GM12801 (cell line): ENCODE data around the gene PDE6A.

Experiments used
- TF ChIP-seq, protein P1 (sequence below): IDR thresholded peaks from one replicate; pipeline ENCODE4 v1.5.1; 2011; ENCODE audit warnings: control low read depth; ENCODE audit not compliant: insufficient read length; ENCODE audit errors: extremely low read depth

Gene PDE6A

DNA sequence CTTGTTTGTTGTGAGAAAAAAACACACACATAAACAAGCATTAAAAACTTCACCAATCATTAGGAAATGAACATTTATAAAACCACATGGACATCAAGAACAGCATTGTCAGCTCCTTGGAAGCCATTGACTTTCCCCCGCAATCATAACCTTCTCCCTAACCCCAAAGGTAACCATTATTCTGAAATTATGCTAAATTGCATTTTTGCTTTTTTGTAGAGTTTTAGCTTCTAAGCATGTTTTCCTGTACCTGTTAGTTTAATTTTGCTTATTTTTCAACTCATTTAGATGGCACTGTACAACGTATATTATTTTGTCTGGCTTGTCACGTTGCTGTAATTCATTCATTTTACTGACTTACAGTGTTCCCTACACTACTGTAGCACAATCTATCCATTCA, 36.8 kb downstream of the PDE6A start:
- TF ChIP-seq, protein P1, sequence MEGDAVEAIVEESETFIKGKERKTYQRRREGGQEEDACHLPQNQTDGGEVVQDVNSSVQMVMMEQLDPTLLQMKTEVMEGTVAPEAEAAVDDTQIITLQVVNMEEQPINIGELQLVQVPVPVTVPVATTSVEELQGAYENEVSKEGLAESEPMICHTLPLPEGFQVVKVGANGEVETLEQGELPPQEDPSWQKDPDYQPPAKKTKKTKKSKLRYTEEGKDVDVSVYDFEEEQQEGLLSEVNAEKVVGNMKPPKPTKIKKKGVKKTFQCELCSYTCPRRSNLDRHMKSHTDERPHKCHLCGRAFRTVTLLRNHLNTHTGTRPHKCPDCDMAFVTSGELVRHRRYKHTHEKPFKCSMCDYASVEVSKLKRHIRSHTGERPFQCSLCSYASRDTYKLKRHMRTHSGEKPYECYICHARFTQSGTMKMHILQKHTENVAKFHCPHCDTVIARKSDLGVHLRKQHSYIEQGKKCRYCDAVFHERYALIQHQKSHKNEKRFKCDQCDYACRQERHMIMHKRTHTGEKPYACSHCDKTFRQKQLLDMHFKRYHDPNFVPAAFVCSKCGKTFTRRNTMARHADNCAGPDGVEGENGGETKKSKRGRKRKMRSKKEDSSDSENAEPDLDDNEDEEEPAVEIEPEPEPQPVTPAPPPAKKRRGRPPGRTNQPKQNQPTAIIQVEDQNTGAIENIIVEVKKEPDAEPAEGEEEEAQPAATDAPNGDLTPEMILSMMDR: no peak

DNA sequence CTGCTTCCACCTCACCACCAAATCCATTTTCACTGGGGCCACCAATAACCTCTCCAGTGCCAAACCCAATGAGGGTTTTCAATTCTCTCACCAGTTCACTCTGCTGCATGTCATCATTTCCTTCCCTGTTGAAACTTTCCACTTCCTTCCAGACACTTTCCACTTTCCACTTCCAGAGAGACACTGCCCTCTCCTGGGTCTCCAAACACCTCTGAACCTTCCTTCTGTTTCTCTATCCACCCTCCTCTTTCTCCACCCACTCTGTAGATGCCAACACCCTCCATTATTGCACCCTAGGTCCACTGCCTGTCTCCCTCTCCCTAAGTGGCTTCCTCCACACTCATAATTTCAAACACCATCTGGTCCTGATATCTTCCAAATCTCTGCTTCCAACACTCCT, 39.6 kb downstream of the PDE6A start:
- TF ChIP-seq, protein P1: no peak

DNA sequence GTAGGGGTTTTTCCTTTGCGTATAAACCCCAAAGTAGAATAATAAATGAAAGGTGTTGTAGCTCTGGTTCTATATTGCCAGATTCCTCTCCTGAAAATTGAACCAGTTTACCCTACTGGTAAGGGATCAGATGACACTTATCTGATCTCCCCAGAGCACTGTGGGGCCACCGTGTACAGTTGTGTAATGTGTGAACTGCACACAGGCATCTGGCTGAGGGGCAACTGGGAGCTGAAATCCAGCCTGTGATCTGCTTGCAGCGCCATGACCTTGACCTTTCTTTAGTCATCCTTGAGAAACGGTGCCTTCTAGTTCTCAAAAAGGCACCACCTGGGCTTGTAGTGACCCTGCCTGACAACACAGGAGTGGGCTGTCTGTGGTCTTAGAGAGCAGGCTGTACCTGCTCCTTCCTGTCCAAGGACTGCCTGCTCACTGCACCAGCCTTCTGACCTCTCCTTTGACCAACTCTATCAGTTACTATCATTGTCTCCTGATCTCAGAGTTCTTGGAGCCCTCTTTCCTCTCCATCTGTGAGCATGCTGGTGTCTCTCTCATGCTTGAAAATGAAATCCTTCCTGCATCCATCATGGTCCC, 40.2 kb downstream of the PDE6A start:
- TF ChIP-seq, protein P1: no peak

DNA sequence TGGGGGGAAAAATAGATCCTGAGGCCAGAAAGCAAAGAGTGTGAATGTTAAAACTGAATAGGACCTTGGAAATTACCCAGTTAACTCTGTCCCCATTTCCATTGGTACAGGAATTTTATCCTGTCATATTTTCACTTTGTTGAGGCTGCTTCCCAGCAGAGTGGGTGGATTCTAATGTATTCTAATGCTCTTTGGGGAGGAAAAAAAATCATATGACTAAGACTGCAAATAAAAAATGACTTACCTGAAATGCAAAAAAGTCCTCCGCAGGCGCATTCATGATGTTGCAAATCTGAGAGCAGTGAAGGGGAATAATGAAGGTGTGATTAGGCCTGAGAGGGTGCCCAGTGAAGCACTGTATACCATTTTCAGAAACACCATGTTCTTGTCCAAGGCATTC, 41.2 kb downstream of the PDE6A start:
- TF ChIP-seq, protein P1: no peak

DNA sequence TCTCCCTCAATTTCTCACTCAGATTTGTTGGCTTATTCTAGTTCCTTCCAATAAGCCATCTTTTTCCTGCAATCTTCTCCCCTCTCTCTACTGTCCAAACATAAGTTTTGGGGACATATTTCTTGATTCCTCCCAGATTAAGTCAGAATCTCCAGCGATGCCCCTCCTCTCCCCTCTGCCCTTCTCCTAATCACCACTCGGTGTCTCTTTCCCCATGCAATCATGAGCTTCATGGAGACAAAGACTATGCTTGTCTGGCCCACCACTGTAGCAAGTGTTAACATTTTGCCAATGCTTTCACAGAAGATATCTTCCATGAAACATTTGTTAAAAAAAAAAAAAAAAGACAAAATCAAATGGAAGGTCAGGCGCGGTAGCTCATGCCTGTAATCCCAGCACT, 42.4 kb downstream of the PDE6A start:
- TF ChIP-seq, protein P1: no peak

DNA sequence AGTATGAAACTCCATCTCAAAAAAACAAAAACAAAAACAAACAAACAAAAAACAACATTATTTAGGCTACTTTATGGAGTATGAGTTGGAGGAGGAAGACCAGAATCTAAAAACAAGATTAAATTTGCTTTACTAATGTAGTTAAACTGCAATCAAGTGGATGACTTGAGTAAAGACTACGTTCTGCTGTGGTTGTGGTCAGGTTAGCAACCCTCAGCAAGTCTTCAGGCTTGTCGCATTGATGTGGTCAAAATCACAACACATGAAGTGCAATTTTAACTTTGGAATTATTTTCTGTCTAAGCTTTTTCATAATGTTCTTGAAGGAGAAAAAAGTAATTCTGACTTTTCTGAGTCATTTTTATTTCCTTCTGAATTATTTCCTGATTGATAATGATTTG, 43.1 kb downstream of the PDE6A start:
- TF ChIP-seq, protein P1: no peak

DNA sequence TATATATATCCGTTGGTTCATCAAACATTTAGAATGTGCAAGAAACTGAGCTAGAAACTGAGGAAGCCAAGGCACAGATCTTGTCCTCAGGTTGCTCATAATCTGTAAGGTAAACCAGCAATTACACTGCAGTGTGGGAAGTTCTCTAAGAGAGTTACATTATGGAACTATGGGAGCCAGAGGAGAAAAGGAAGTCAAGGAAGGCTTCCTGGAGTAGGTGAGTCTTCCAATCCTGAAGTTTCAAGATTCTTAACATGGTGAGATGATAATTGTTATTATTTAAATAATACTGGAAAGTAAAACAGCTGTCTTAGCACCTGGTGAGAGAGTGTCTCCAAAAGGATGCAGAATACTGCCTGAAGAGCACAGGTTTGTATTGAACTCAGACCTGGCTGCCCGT, 44.2 kb downstream of the PDE6A start:
- TF ChIP-seq, protein P1: no peak
